ENCODE measurements around the gene LILRB5. TPM values are rescaled to one million over a fixed set of nuclear protein-coding genes. Genes with fewer than 3 reads are reported as not detected.

LILRB5 gene
- total RNA-seq, 1 experiment from 2014 or later = not detected

DNA sequence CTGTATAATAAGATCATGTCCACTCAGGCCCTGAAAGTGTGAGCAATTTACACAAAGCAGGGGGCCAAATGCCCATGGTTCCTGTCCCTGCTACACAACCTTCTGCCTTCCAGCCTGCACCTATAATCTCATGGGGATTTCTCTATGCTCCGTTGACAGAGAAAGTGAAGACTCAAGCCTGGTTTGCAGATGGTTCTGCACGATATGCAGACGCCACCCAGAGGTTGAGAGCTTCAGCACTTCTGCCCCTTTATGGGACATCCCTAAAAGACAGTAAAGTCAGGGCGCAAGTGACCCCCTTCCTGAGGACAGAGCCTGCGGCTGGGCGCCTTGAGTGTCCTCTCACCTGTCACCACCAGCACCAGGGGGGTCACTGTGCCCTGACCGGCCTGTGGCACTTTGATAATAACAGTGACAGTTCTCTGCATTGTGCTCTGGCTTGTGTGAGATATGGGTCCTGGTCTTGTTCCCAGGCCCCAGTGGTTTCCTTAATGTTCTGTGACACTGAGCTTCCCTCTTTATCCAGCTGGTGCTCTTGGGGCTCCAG is 40.8 kb upstream of the LILRB5 start:
- Histone ChIP-seq H3K79me2 (ENCODE audit: insufficient read depth, low read length) (no peaks in the 10 kb centered on the region), H3K4me3 (replicated peaks in 1 of 2; ENCODE audit: low read depth in 1 of 2, low read length in 2 of 2) (no peak overlapping the region), H3K36me3 (ENCODE audit: control insufficient read depth in 1 of 2, insufficient read depth in 2 of 2, low read length in 2 of 2) (no peaks in the 10 kb centered on the region), H3K27me3 (ENCODE audit: insufficient read depth, low read length) (peaks cover 54% of the 10 kb centered on the region), H3K4me2 (ENCODE audit: low read length) (no peak overlapping the region), H2AFZ (ENCODE audit: low read depth, low read length, poor library complexity, severe bottlenecking) (no peak overlapping the region), H3K4me1 (ENCODE audit: control insufficient read depth in 1 of 2, insufficient read depth in 2 of 2, low read length in 2 of 2) (no peaks in the 10 kb centered on the region), H3K9me2 (ENCODE audit: insufficient read depth) (no peaks in the 10 kb centered on the region), H4K20me1 (ENCODE audit: insufficient read depth) (no peaks in the 10 kb centered on the region), H3K9ac (ENCODE audit: low read length) (no peak overlapping the region), H3K9me3 (ENCODE audit: control insufficient read depth in 1 of 2, insufficient read depth in 1 of 2, low read depth in 1 of 2, low read length in 2 of 2) (no peaks in the 10 kb centered on the region; a peak in 1 of 4 replicates), H3K27ac (ENCODE audit: low read depth, low read length) (no peak overlapping the region)
- TF ChIP-seq ELF1 (IDR thresholded peaks at IDR 0.05; ENCODE audit: borderline replicate concordance, low read depth) (no peak), RAD21 (IDR thresholded peaks at IDR 0.05; ENCODE audit: low read depth) (peak; percentile 42)
- TF ChIP-seq, protein P1, sequence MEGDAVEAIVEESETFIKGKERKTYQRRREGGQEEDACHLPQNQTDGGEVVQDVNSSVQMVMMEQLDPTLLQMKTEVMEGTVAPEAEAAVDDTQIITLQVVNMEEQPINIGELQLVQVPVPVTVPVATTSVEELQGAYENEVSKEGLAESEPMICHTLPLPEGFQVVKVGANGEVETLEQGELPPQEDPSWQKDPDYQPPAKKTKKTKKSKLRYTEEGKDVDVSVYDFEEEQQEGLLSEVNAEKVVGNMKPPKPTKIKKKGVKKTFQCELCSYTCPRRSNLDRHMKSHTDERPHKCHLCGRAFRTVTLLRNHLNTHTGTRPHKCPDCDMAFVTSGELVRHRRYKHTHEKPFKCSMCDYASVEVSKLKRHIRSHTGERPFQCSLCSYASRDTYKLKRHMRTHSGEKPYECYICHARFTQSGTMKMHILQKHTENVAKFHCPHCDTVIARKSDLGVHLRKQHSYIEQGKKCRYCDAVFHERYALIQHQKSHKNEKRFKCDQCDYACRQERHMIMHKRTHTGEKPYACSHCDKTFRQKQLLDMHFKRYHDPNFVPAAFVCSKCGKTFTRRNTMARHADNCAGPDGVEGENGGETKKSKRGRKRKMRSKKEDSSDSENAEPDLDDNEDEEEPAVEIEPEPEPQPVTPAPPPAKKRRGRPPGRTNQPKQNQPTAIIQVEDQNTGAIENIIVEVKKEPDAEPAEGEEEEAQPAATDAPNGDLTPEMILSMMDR (IDR thresholded peaks at IDR 0.05 in 2 of 3, conservative IDR thresholded peaks at IDR 0.05 in 1 of 3; ENCODE audit: borderline replicate concordance in 1 of 3, insufficient read depth in 1 of 3, low read depth in 2 of 3, low read length in 2 of 3) = peak in 2 of 3 experiments; percentile 19 to 32; a peak in 3 of 6 replicates
- peak; percentile 59 for ATAC-seq
- CTCF ChIA-PET = interaction anchor here (1.8 kb wide), 1 partner anchor 32 kb away, joined by 7 read pairs; no protein-coding TSS in a partner anchor
- RAD21 ChIA-PET (ENCODE audit: low non-redundant PET in 1 of 2, low total read pairs in 2 of 2, uncharacterized antibody in 2 of 2, unreplicated experiment in 2 of 2) = no interaction called here
- BruUV-seq (replicated peaks) = no TSS peak
- POLR2A ChIA-PET = no interaction called here
- DNase-seq (ENCODE audit: low read depth, low spot score) = peak; percentile 3
- intact Hi-C loops (cut with micrococcal nuclease) = loop anchor here (5.0 kb wide), 1 partner anchor 334 kb away; the partner anchor contains the start of gene LILRB1

DNA sequence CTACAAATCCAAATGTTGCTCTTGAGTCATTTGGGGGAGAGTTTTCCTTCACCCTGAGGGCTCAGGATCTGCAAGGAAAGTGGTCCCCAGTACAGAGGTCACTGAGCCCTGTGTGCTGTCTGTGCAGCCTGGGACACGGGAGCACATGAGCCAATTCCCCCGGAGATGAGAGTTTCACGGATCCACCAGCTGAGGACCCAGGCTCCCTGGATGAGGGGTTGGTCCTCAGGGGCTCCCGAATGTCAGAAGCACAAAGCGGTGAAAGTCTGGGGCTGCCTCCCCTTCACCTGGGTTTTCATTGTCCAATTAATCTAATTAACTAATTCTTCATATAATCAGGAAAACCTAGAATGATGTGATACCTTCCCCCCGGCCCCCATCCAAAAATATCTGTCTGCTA is 37.5 kb upstream of the LILRB5 start:
- peaks cover 52% of the 10 kb centered on the region for H3K27me3 ChIP-seq (ENCODE audit: insufficient read depth, low read length)
- H3K9ac ChIP-seq (ENCODE audit: low read length) = no peak overlapping the region
- no peak for DNase-seq (ENCODE audit: low read depth, low spot score)
- intact Hi-C loops (cut with micrococcal nuclease) = no loop called here
- RAD21 ChIA-PET (ENCODE audit: low non-redundant PET in 1 of 2, low total read pairs in 2 of 2, uncharacterized antibody in 2 of 2, unreplicated experiment in 2 of 2) = no interaction called here
- H4K20me1 ChIP-seq (ENCODE audit: insufficient read depth) = no peaks in the 10 kb centered on the region
- no peak overlapping the region for H3K4me3 ChIP-seq (replicated peaks in 1 of 2; ENCODE audit: low read depth in 1 of 2, low read length in 2 of 2)
- ATAC-seq = no peak
- CTCF ChIA-PET = no interaction called here
- H3K4me2 ChIP-seq (ENCODE audit: low read length) = no peak overlapping the region
- no peaks in the 10 kb centered on the region for H3K9me2 ChIP-seq (ENCODE audit: insufficient read depth)
- H3K36me3 ChIP-seq (ENCODE audit: control insufficient read depth in 1 of 2, insufficient read depth in 2 of 2, low read length in 2 of 2) = no peaks in the 10 kb centered on the region
- no peak overlapping the region for H2AFZ ChIP-seq (ENCODE audit: low read depth, low read length, poor library complexity, severe bottlenecking)
- TF ChIP-seq SRF (IDR thresholded peaks at IDR 0.05; ENCODE audit: low read depth) (no peak), ZFX (IDR thresholded peaks at IDR 0.05) (no peak), POLR2AphosphoS5 (IDR thresholded peaks at IDR 0.05; ENCODE audit: low read depth, low read length) (no peak), ELF1 (IDR thresholded peaks at IDR 0.05; ENCODE audit: borderline replicate concordance, low read depth) (no peak), POLR2A (IDR thresholded peaks at IDR 0.05; ENCODE audit: borderline replicate concordance, extremely low read depth, insufficient read depth, insufficient read length) (no peak), REST (IDR thresholded peaks at IDR 0.05; ENCODE audit: low read depth) (no peak), EZH2 (IDR thresholded peaks at IDR 0.05) (no peak), CBX3 (IDR thresholded peaks at IDR 0.05; ENCODE audit: low read depth) (no peak), ZNF274 (IDR thresholded peaks at IDR 0.05; ENCODE audit: low read depth, low read length) (no peak), JUND (IDR thresholded peaks at IDR 0.05) (no peak)
- TF ChIP-seq, protein P2, sequence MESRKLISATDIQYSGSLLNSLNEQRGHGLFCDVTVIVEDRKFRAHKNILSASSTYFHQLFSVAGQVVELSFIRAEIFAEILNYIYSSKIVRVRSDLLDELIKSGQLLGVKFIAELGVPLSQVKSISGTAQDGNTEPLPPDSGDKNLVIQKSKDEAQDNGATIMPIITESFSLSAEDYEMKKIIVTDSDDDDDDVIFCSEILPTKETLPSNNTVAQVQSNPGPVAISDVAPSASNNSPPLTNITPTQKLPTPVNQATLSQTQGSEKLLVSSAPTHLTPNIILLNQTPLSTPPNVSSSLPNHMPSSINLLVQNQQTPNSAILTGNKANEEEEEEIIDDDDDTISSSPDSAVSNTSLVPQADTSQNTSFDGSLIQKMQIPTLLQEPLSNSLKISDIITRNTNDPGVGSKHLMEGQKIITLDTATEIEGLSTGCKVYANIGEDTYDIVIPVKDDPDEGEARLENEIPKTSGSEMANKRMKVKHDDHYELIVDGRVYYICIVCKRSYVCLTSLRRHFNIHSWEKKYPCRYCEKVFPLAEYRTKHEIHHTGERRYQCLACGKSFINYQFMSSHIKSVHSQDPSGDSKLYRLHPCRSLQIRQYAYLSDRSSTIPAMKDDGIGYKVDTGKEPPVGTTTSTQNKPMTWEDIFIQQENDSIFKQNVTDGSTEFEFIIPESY (IDR thresholded peaks at IDR 0.05; ENCODE audit: extremely low read depth, insufficient replicate concordance, low read length) = no peak
- no TSS peak for BruUV-seq (replicated peaks)
- no peaks in the 10 kb centered on the region for H3K79me2 ChIP-seq (ENCODE audit: insufficient read depth, low read length)
- H3K27ac ChIP-seq (ENCODE audit: low read depth, low read length) = no peak overlapping the region
- H3K9me3 ChIP-seq (ENCODE audit: control insufficient read depth in 1 of 2, insufficient read depth in 1 of 2, low read depth in 1 of 2, low read length in 2 of 2) = no peaks in the 10 kb centered on the region; a peak in 1 of 4 replicates
- POLR2A ChIA-PET = no interaction called here
- no peaks in the 10 kb centered on the region for H3K4me1 ChIP-seq (ENCODE audit: control insufficient read depth in 1 of 2, insufficient read depth in 2 of 2, low read length in 2 of 2)

All from HCT116 (cell line).